Fibroblast of pulmonary artery (primary cell): ENCODE data around the gene NSD2.

ENCODE experiments used
- DNase-seq: peaks from one replicate; pipeline ENCODE4 v3.0.0-alpha.2; 2010; ENCODE audit warnings: low read depth
- H3K4me3 ChIP-seq: replicated peaks from 2 replicates; pipeline ENCODE4 v1.5.1; 2011; ENCODE audit warnings: low read depth, mild to moderate bottlenecking, control low read depth, low read length, moderate library complexity
- TF ChIP-seq, protein P1 (sequence below): IDR thresholded peaks from 2 replicates; pipeline ENCODE4 v1.5.1; 2011; ENCODE audit warnings: mild to moderate bottlenecking, control low read depth, low read length, inconsistent platforms; ENCODE audit errors: missing control alignments

NSD2 gene

DNA sequence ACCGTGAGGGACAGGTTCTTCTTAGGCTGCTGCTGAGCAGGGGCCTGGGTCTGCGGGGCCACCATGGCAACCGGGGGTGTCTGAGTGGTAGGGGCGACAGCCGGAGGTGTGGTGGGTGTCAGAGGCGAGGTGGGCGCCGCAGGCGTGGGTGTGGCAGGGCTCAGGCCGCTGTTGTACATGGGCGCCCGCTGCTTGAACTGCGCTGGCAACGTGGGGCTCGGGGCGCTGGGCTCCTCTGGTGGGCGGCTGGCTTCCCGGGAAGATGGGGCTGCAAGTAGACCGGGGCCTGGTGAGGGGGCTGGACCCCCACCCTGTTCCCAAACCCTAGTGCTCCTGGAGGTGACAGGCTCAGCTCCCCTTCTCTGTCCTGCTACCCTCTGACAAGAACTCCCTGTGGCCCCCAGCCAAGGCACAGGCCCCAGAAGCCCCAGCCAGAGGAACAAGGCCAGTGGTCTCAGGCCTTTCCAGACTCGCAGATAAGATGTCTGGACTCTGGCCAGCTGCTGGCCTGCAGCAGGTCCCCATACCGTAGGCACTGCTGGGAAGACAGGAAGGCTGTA is 112.7 kb downstream of the NSD2 start:
- DNase-seq: peak; percentile 14
- no peak overlapping the region for H3K4me3 ChIP-seq
- TF ChIP-seq, protein P1, sequence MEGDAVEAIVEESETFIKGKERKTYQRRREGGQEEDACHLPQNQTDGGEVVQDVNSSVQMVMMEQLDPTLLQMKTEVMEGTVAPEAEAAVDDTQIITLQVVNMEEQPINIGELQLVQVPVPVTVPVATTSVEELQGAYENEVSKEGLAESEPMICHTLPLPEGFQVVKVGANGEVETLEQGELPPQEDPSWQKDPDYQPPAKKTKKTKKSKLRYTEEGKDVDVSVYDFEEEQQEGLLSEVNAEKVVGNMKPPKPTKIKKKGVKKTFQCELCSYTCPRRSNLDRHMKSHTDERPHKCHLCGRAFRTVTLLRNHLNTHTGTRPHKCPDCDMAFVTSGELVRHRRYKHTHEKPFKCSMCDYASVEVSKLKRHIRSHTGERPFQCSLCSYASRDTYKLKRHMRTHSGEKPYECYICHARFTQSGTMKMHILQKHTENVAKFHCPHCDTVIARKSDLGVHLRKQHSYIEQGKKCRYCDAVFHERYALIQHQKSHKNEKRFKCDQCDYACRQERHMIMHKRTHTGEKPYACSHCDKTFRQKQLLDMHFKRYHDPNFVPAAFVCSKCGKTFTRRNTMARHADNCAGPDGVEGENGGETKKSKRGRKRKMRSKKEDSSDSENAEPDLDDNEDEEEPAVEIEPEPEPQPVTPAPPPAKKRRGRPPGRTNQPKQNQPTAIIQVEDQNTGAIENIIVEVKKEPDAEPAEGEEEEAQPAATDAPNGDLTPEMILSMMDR: no peak

DNA sequence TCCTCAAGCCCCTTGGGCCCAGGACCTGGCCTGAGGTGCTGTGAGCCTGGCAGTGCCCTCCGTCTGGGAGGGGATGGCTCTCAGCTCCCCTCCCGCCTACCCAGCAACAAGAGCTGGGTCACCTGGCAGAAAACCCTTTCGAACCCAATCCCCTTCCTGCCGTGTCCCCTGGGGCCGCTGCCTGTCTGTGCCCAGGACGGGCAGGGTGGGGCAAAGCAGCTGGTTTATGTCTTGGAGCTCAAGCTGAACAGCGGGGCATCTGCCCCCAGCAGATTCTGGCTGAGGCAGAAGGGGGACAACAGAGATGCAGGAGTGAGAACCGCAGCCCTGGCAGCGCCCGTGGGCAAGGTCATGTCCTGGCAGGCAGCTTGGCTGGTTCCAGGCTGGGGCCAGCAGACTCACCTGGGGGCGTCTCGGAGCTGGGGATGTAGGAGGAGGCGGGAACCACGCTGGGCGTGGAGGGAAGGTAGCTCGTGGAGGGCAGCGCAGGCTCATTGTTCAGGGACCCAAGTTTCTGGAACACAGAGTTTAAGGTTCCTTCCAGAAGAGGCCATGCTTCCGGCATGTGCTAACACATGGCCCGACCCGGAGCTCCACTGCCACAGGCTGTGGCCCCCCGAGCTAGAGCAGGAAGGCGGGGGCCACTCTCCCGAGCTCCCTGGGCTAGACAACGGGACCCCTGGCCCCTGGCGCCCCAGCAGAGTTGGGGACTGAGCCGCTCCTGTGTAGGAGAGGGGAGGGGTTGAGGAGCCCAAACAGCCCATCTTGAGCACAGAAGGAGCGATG is 113.4 kb downstream of the NSD2 start:
- no peak overlapping the region for H3K4me3 ChIP-seq
- TF ChIP-seq, protein P1: no peak
- no peak for DNase-seq

DNA sequence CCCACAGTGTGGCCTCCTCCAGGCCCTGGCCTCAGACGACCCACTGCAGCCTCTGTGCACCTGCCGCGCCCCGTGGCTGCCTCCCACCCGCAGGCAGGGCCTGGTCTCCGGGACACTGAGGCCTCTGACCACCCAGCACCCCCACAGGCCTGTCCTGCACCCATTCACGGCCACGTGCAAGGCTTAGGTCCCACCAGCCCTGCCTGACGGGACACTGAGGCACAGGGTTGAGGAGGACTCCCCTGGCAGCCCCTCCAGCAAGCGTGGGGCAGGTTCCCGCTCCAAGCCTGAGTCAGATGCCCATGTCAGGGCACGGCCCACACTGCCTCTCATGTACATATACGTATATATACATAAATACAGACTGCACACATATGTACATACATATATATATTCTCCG is 114.1 kb downstream of the NSD2 start:
- no peak for DNase-seq
- H3K4me3 ChIP-seq: no peak overlapping the region
- TF ChIP-seq, protein P1: no peak

DNA sequence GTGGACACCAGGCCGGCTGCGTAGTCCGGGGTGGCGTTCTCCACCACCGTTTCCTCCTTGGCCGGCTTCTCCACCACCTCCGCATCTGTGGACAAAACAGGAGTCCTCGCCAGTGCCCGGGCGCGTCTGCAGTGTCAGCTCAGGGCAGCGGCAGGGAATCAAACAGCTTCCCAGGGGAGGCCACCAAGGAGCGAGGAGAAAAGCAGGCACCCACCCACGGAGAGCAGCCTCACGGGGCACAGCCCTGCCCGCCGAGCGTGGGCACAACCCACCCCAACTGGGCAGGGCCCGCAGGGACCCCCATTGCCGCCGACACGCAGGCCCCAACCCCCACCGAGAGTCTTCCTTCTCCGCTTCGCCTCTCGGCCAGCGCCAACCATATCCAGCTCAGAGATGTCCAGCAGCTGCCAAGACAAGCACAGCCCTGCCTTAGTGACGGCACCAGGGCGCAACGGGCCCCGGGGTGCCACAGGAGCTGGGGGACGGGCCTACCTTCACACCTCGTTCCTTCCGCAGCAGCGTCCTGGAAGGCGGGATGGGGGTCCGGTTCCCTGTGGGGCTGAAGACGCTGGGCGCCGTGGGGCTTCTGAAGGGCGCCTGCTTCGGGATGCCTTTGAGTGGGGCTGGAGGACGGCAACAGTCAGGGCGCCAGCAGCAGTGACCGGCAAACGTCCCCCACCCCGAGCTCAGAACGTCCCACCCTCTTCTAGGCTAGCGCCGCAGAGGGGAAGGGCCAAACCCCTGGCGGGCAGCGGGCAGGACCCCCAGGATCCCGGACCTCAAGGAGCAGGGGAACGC is 114.8 kb downstream of the NSD2 start:
- TF ChIP-seq, protein P1: no peak
- no peak for DNase-seq
- no peak overlapping the region for H3K4me3 ChIP-seq

DNA sequence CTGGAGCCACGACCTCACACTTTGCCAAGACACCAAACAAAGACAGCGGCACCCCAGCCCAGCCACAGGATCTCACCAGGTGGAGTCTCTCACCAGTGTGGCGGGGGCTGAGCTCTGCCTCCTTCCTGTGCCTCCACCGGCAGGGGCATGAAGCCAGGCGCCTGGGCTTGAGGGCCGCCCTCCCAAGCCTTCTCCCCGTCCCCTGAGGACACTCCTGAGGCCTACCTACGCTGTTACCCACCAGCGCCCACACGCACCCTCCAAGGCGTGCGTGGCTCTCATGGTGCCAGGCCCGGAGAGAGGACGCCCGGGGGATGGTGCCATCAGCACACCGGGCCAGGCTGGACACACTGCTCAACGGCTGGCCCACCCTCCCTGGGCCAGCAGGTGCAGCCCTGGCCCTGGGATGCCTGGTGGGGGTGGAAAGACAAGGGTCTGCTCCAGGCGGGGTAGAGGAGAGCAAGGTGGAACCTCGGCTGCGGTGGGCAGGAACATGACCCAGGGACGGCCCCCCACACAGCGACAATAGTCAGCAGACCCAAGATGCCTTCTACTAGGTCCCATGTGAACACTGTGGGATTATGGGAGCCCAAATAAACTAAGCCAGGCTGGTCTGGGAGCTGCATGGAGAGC is 115.5 kb downstream of the NSD2 start:
- no peak overlapping the region for H3K4me3 ChIP-seq
- TF ChIP-seq, protein P1: no peak

DNA sequence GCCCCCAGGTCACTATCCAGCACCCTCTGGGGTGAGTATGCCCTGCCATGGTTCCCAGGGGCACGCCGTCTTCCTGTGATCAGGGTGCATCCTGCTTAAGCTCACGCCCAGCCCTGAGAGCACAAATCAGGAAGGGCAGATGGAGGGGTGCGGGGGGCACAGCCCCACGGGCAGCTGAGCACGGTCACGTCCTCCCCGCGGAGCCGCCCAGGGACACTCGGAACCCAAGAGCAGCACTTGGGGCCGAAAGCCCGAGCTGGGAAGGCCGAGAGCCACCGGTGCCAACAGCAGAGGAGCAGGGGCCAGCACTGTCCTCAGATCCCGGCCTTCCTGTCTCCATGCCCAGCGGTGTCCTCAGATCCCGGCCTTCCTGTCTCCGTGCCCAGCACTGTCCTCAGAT is 116.1 kb downstream of the NSD2 start:
- DNase-seq: no peak
- TF ChIP-seq, protein P1: no peak

More for the DNA sequence above, 115.5 kb downstream of the NSD2 start:
- no peak for DNase-seq

More for the DNA sequence above, 116.1 kb downstream of the NSD2 start:
- no peak overlapping the region for H3K4me3 ChIP-seq
